H9 (cell line): ENCODE results near the gene KNSTRN. TPM values are rescaled to one million over a fixed set of nuclear protein-coding genes. Genes with fewer than 3 reads are reported as not detected.

Experiments used
- DNase-seq: peaks from one replicate; pipeline ENCODE4 v3.0.0-alpha.2; 2017
- H2AFZ ChIP-seq: one replicate; pipeline ENCODE4 v1.6.1; 2013; ENCODE audit warnings: mild to moderate bottlenecking, low read length, control low read depth, moderate library complexity
- H2AK5ac ChIP-seq: 2 replicates; pipeline ENCODE4 v1.6.1; 2013; ENCODE audit warnings: low read length, control low read depth, mixed read lengths; ENCODE audit not compliant: insufficient read length
- H2BK120ac ChIP-seq: one replicate; pipeline ENCODE4 v1.6.1; 2013; ENCODE audit warnings: low read depth, mild to moderate bottlenecking, low read length, control low read depth, inconsistent platforms; ENCODE audit not compliant: poor library complexity, severe bottlenecking
- H2BK12ac ChIP-seq: 2 replicates; pipeline ENCODE4 v1.6.1; 2013; ENCODE audit warnings: low read length, control low read depth, mixed read lengths, low read depth; ENCODE audit not compliant: insufficient read length
- H2BK15ac ChIP-seq: 2 replicates; pipeline ENCODE4 v1.6.1; 2013; ENCODE audit warnings: low read depth, low read length, control low read depth
- H2BK20ac ChIP-seq: one replicate; pipeline ENCODE4 v1.6.1; 2013; ENCODE audit warnings: low read depth, mild to moderate bottlenecking, low read length, control low read depth, inconsistent platforms; ENCODE audit not compliant: poor library complexity, severe bottlenecking
- H2BK5ac ChIP-seq: 2 replicates; pipeline ENCODE4 v1.6.1; 2013; ENCODE audit warnings: low read length, control low read depth, mixed read lengths; ENCODE audit not compliant: insufficient read length
- H3K14ac ChIP-seq: 2 replicates; pipeline ENCODE4 v1.6.1; 2013; ENCODE audit warnings: low read length, control low read depth; ENCODE audit not compliant: insufficient read depth
- H3K18ac ChIP-seq: 2 replicates; pipeline ENCODE4 v1.6.1; 2013; ENCODE audit warnings: low read depth, mild to moderate bottlenecking, mixed read lengths, low read length, control low read depth; ENCODE audit not compliant: insufficient read length
- H3K23ac ChIP-seq: 2 replicates; pipeline ENCODE4 v1.6.1; 2013; ENCODE audit warnings: low read length, control low read depth, mixed read lengths, low read depth; ENCODE audit not compliant: insufficient read length
- H3K23me2 ChIP-seq: 2 replicates; pipeline ENCODE4 v1.6.1; 2013; ENCODE audit warnings: low read depth, mild to moderate bottlenecking, mixed read lengths, low read length, control low read depth; ENCODE audit not compliant: insufficient read length, poor library complexity, severe bottlenecking
- H3K27ac ChIP-seq: 2 replicates; pipeline ENCODE4 v1.5.1; 2013; ENCODE audit warnings: low read length, control low read depth, mixed read lengths, low read depth; ENCODE audit not compliant: insufficient read length
- H3K27me3 ChIP-seq: 2 replicates; pipeline ENCODE4 v1.6.1; 2013; ENCODE audit warnings: low read length, control low read depth, inconsistent platforms; ENCODE audit not compliant: insufficient read depth
- H3K4ac ChIP-seq: 2 replicates; pipeline ENCODE4 v1.6.1; 2013; ENCODE audit warnings: low read depth, mild to moderate bottlenecking, control low read depth, inconsistent platforms, low read length, moderate library complexity
- H3K4me1 ChIP-seq: 2 replicates; pipeline ENCODE4 v1.6.1; 2013; ENCODE audit warnings: low read length, control low read depth, inconsistent platforms; ENCODE audit not compliant: insufficient read depth
- H3K4me2 ChIP-seq: 2 replicates; pipeline ENCODE4 v1.6.1; 2013; ENCODE audit warnings: low read length, control low read depth, mixed read lengths; ENCODE audit not compliant: insufficient read length, insufficient read depth
- H3K56ac ChIP-seq: 2 replicates; pipeline ENCODE4 v1.6.1; 2013; ENCODE audit warnings: low read depth, mild to moderate bottlenecking, mixed read lengths, low read length, control low read depth; ENCODE audit not compliant: insufficient read length
- H3K79me1 ChIP-seq: 2 replicates; pipeline ENCODE4 v1.6.1; 2013; ENCODE audit warnings: low read depth, mild to moderate bottlenecking, moderate library complexity, low read length, control low read depth, inconsistent platforms; ENCODE audit not compliant: insufficient read depth, poor library complexity, severe bottlenecking
- H3K79me2 ChIP-seq: 2 replicates; pipeline ENCODE4 v1.6.1; 2013; ENCODE audit warnings: low read length, control low read depth, inconsistent platforms; ENCODE audit not compliant: insufficient read depth
- H3K9ac ChIP-seq: 2 replicates; pipeline ENCODE4 v1.6.1; 2013; ENCODE audit warnings: low read length, control low read depth, mixed read lengths; ENCODE audit not compliant: insufficient read length; ENCODE audit errors: extremely low read depth
- H3K9me3 ChIP-seq: one replicate; pipeline ENCODE4 v1.6.1; 2013; ENCODE audit warnings: low read depth, low read length, inconsistent platforms; ENCODE audit not compliant: control insufficient read depth
- H3T11ph ChIP-seq: one replicate; pipeline ENCODE4 v1.6.1; 2013; ENCODE audit warnings: mild to moderate bottlenecking, low read length, control low read depth, inconsistent platforms
- H4K20me1 ChIP-seq: one replicate; pipeline ENCODE4 v1.6.1; 2013; ENCODE audit not compliant: control insufficient read depth, insufficient read length, insufficient read depth
- H4K5ac ChIP-seq: 2 replicates; pipeline ENCODE4 v1.6.1; 2013; ENCODE audit warnings: low read depth, mild to moderate bottlenecking, mixed read lengths, low read length, control low read depth; ENCODE audit not compliant: insufficient read length
- H4K8ac ChIP-seq: replicated peaks from 2 replicates; pipeline ENCODE4 v1.6.1; 2013; ENCODE audit warnings: low read length, control low read depth, mixed read lengths, low read depth; ENCODE audit not compliant: insufficient read length
- H4K91ac ChIP-seq: 2 replicates; pipeline ENCODE4 v1.6.1; 2013; ENCODE audit warnings: low read depth, mild to moderate bottlenecking, moderate library complexity, mixed read lengths, low read length, control low read depth; ENCODE audit not compliant: insufficient read length
- H3K27ac Mint-ChIP-seq, 3 experiments: 2 replicates in 2 of 3; 3 replicates in 1 of 3; pipeline ENCODE4 v1.8.0; 2020 to 2021; ENCODE audit warnings: mixed read lengths in 3 of 3, mild to moderate bottlenecking in 1 of 3, moderate library complexity in 1 of 3
- H3K27me3 Mint-ChIP-seq: 2 replicates; pipeline ENCODE4 v1.8.0; 2021; ENCODE audit warnings: low read depth, mild to moderate bottlenecking, moderate library complexity, mixed read lengths
- H3K36me3 Mint-ChIP-seq, 3 experiments: 2 replicates in 2 of 3; 3 replicates in 1 of 3; pipeline ENCODE4 v1.8.0; 2020 to 2021; ENCODE audit warnings: low read depth in 3 of 3, mixed read lengths in 3 of 3; ENCODE audit not compliant: insufficient read depth in 1 of 3
- H3K4me1 Mint-ChIP-seq, 2 experiments: 2 replicates each; pipeline ENCODE4 v1.8.0; 2020; ENCODE audit warnings: mixed read lengths in 2 of 2
- H3K4me3 Mint-ChIP-seq, 2 experiments: 2 replicates in 1 of 2; 3 replicates in 1 of 2; pipeline ENCODE4 v1.8.0; 2020 to 2021; ENCODE audit warnings: mild to moderate bottlenecking in 2 of 2, mixed read lengths in 2 of 2, moderate library complexity in 1 of 2
- H3K9me3 Mint-ChIP-seq, 2 experiments: 2 replicates in 1 of 2; 3 replicates in 1 of 2; pipeline ENCODE4 v1.8.0; 2020; ENCODE audit warnings: mild to moderate bottlenecking in 2 of 2, mixed read lengths in 2 of 2, moderate library complexity in 1 of 2
- WGBS: extraction: QIAGEN DNeasy Blood & Tissue Kit; methylation state at CpG from one replicate; pipeline ENCODE4 v1.1.7; 2013; ENCODE audit warnings: missing lambda C conversion rate, low lambda C conversion rate, mixed read lengths; ENCODE audit not compliant: insufficient read length; ENCODE audit errors: extremely low coverage; 5-methylcytosine and 5-hydroxymethylcytosine counted together
- total RNA-seq: library from RNA; stranded (reverse); gene quantifications from 2 replicates; pipeline ENCODE4 v1.2.1, GENCODE V29; 2021
- TF ChIP-seq, protein P1 (sequence below): fragments of 200-600 bp; sonication (generic); conservative IDR thresholded peaks from 3 replicates; pipeline ENCODE4 v1.8.0; 2021; ENCODE audit warnings: antibody characterized with exemption, mild to moderate bottlenecking

Gene KNSTRN
- total RNA-seq, 1 experiment from 2014 or later, result 53.9 TPM

DNA sequence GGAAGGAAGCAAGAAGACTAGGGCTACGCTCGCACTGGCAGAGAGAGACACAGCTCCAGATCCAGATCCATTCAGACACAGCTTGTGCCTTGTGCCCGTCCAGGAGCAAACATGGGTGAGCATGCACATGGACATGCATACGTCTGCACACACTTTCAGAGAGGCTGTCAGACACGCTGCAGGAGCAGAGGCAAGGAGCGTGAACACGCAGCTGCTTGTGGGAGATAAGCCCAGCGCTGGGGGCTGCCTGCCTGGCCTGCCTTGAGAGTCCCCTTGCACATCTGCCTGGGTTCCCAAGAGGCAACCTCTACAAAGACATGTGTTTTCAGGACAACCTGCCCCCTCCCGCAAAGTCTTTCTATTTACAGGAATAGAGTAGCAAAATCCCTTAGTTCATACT is 44.7 kb downstream of the KNSTRN start:
- Histone ChIP-seq H3K14ac (no peak overlapping the region), H2AFZ (no peak overlapping the region), H3K23me2 (no peaks in the 10 kb centered on the region), H3K4me1 (peaks cover 6% of the 10 kb centered on the region; the same call in 1 of the 2 replicates), H3K4me2 (no peak overlapping the region), H4K20me1 (no peaks in the 10 kb centered on the region), H3K79me1 (no peaks in the 10 kb centered on the region), H3T11ph (no peak overlapping the region), H3K23ac (no peak overlapping the region), H3K27me3 (no peaks in the 10 kb centered on the region), H3K79me2 (no peaks in the 10 kb centered on the region), H3K9me3 (no peaks in the 10 kb centered on the region), H3K4ac (no peak overlapping the region), H2BK20ac (no peak overlapping the region), H3K56ac (no peak overlapping the region), H2BK5ac (no peak overlapping the region), H4K5ac (no peak overlapping the region), H2AK5ac (no peak overlapping the region), H3K9ac (no peak overlapping the region), H2BK15ac (no peak overlapping the region), H2BK120ac (no peak overlapping the region), H4K91ac (no peak overlapping the region), H4K8ac (no peak overlapping the region), H3K18ac (no peak overlapping the region), H2BK12ac (no peak overlapping the region), H3K27ac (no peak overlapping the region)
- no CpG with 5 or more reads among the region's 9 CpGs for WGBS
- TF ChIP-seq, protein P1, sequence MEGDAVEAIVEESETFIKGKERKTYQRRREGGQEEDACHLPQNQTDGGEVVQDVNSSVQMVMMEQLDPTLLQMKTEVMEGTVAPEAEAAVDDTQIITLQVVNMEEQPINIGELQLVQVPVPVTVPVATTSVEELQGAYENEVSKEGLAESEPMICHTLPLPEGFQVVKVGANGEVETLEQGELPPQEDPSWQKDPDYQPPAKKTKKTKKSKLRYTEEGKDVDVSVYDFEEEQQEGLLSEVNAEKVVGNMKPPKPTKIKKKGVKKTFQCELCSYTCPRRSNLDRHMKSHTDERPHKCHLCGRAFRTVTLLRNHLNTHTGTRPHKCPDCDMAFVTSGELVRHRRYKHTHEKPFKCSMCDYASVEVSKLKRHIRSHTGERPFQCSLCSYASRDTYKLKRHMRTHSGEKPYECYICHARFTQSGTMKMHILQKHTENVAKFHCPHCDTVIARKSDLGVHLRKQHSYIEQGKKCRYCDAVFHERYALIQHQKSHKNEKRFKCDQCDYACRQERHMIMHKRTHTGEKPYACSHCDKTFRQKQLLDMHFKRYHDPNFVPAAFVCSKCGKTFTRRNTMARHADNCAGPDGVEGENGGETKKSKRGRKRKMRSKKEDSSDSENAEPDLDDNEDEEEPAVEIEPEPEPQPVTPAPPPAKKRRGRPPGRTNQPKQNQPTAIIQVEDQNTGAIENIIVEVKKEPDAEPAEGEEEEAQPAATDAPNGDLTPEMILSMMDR, result no peak
- Mint-ChIP-seq H3K9me3 (no peaks in the 10 kb centered on the region), H3K27ac (no peak overlapping the region; a peak in 2 of 7 replicates), H3K4me1 (peaks cover 22 to 23% of the 10 kb centered on the region in 2 experiments), H3K27me3 (peaks cover 20% of the 10 kb centered on the region), H3K36me3 (no peaks in the 10 kb centered on the region), H3K4me3 (no peak overlapping the region)
- DNase-seq, result no peak
